Natural killer cell (primary cell): ENCODE results near the gene PPP4R3B. TPM values are rescaled to one million over a fixed set of nuclear protein-coding genes. Genes with fewer than 3 reads are reported as not detected.
"Not testable (repeated sequence)": the region's sequence is repeated elsewhere in the genome, so short reads cannot be mapped to it uniquely, and the experiment has no call there.

ENCODE experiments used
- ATAC-seq, 3 donors: fragments of 150-1000 bp in 2 of 3; fragments of 200-7000 bp in 1 of 3; cut with Tn5 transposase; 1 replicate in 1 of 3; 2 replicates in 2 of 3; pipeline ENCODE4 v1.10.0; 2021; ENCODE audit warnings: mild to moderate bottlenecking in 2 of 3, moderate library complexity in 2 of 3
- DNase-seq, 2 donors: peaks; one replicate each; pipeline versions ENCODE4 v3.0.0 to v3.0.0-alpha.2; 2013 to 2021; ENCODE audit warnings: mixed read lengths in 1 of 2
- H3K27ac ChIP-seq: one replicate; pipeline ENCODE4 v1.5.1; 2013; ENCODE audit warnings: mild to moderate bottlenecking, low read length
- H3K27me3 ChIP-seq: one replicate; pipeline ENCODE4 v1.6.1; 2013; ENCODE audit warnings: low read length; ENCODE audit not compliant: control insufficient read depth, insufficient read depth
- H3K36me3 ChIP-seq: one replicate; pipeline ENCODE4 v1.6.1; 2013; ENCODE audit warnings: low read length; ENCODE audit not compliant: control insufficient read depth, insufficient read depth
- H3K4me1 ChIP-seq: one replicate; pipeline ENCODE4 v1.6.1; 2013; ENCODE audit warnings: low read length; ENCODE audit not compliant: control insufficient read depth, insufficient read depth
- H3K4me3 ChIP-seq: one replicate; pipeline ENCODE4 v1.5.1; 2013; ENCODE audit warnings: low read length
- H3K9me3 ChIP-seq: one replicate; pipeline ENCODE4 v1.6.1; 2013; ENCODE audit warnings: low read length; ENCODE audit not compliant: control insufficient read depth, insufficient read depth
- H3K27ac Mint-ChIP-seq, 2 donors: one replicate each; pipeline ENCODE4 v1.8.0; 2022; ENCODE audit warnings: mild to moderate bottlenecking in 2 of 2, mixed read lengths in 2 of 2, moderate library complexity in 1 of 2
- H3K27me3 Mint-ChIP-seq, 2 donors: one replicate each; pipeline ENCODE4 v1.8.0; 2022; ENCODE audit warnings: low read depth in 2 of 2, mixed read lengths in 2 of 2
- H3K36me3 Mint-ChIP-seq: one replicate; pipeline ENCODE4 v1.8.0; 2022; ENCODE audit warnings: mixed read lengths
- H3K4me1 Mint-ChIP-seq, 2 donors: one replicate each; pipeline ENCODE4 v1.8.0; 2022; ENCODE audit warnings: mixed read lengths in 2 of 2
- H3K4me3 Mint-ChIP-seq: one replicate; pipeline ENCODE4 v1.8.0; 2022; ENCODE audit warnings: mild to moderate bottlenecking, moderate library complexity, mixed read lengths
- H3K9me3 Mint-ChIP-seq, 2 donors: one replicate each; pipeline ENCODE4 v1.8.0; 2022; ENCODE audit warnings: mixed read lengths in 2 of 2
- WGBS: methylation state at CpG from one replicate; pipeline ENCODE4 v1.1.7; 2013; ENCODE audit warnings: missing lambda C conversion rate; ENCODE audit not compliant: insufficient coverage; 5-methylcytosine and 5-hydroxymethylcytosine counted together
- intact Hi-C: fragments of 100-400 bp; cut with micrococcal nuclease; formaldehyde crosslinking; loops from one replicate; pipeline ENCODE4 v1.14.2; 2022
- total RNA-seq, 4 donors: library from RNA; stranded (reverse); fragments of 120-200 nt in 1 of 4; gene quantifications; one replicate each; pipeline versions ENCODE4 v1.2.3 to v1.2.4, GENCODE V29; 2013 to 2022
- TF ChIP-seq, protein P1 (sequence below): fragments of 200-600 bp; IDR thresholded peaks from one replicate; pipeline ENCODE4 v1.8.0; 2022; ENCODE audit warnings: antibody characterized with exemption

Gene PPP4R3B
- total RNA-seq, 3 donors from 2014 or later (not counting 1 experiment from before 2014, with no cell fraction given): 65.1 to 97.9 (median 84.9) TPM

DNA sequence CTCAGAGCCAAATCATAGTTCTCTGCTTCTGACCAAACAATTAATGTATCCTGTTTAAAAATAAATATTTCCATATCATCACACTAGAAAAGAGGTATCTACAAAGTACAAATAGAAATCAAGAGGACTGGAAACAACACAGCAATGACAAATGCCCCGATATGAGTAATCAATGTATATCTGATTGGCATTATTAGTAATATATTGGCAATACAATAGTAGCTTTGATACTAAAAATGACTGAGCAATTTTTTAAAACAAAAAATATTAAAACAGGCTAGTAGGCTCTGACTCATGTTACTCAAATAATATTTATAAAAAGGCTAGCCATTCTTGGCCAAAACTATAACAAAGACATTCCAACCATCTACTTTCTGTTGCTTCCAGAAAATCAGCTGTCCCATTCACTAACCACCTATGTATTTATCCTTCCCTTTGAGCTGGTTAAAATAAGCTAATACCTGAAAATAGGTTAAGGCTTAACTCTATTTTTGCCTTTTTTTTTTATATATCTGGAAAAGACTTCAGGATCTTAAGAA, 13.3 kb downstream of the PPP4R3B start:
- H3K9me3 ChIP-seq: no peaks in the 10 kb centered on the region
- Mint-ChIP-seq H3K36me3 (no peaks in the 10 kb centered on the region), H3K27ac (peak overlapping the region; percentile 72 to 81), H3K4me3 (no peak overlapping the region), H3K4me1 (peaks cover 48 to 55% of the 10 kb centered on the region in 2 donors), H3K9me3 (no peaks in the 10 kb centered on the region), H3K27me3 (no peaks in the 10 kb centered on the region)
- peaks cover 24% of the 10 kb centered on the region for H3K36me3 ChIP-seq
- no peaks in the 10 kb centered on the region for H3K4me1 ChIP-seq
- H3K27ac ChIP-seq: no peak overlapping the region
- ATAC-seq (no peak), DNase-seq (no peak)
- TF ChIP-seq, protein P1, sequence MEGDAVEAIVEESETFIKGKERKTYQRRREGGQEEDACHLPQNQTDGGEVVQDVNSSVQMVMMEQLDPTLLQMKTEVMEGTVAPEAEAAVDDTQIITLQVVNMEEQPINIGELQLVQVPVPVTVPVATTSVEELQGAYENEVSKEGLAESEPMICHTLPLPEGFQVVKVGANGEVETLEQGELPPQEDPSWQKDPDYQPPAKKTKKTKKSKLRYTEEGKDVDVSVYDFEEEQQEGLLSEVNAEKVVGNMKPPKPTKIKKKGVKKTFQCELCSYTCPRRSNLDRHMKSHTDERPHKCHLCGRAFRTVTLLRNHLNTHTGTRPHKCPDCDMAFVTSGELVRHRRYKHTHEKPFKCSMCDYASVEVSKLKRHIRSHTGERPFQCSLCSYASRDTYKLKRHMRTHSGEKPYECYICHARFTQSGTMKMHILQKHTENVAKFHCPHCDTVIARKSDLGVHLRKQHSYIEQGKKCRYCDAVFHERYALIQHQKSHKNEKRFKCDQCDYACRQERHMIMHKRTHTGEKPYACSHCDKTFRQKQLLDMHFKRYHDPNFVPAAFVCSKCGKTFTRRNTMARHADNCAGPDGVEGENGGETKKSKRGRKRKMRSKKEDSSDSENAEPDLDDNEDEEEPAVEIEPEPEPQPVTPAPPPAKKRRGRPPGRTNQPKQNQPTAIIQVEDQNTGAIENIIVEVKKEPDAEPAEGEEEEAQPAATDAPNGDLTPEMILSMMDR: no peak
- intact Hi-C loops: no loop called here
- no peaks in the 10 kb centered on the region for H3K27me3 ChIP-seq
- H3K4me3 ChIP-seq: no peak overlapping the region
- no CpG with 5 or more reads among the region's 1 CpG for WGBS

DNA sequence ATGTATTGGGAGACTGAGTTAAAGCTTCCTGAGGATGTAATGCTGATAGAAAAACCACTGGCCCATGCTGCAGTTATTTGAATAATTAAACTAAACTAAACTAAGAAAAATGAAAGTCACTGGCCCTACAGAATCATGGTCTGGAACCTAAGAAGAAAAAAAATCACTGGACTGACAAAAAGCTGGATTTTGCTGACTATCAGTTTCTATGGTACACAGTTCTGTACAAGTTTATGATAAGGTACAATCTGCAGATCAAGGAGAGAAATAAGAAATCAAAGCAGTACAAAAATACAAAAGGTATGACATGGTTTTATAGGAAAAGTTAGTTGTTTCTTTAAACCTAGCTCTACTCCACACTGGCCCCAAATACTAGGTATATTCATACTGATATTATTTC, 15.6 kb downstream of the PPP4R3B start:
- Histone ChIP-seq H3K4me3 (no peak overlapping the region), H3K9me3 (no peaks in the 10 kb centered on the region), H3K27me3 (no peaks in the 10 kb centered on the region), H3K4me1 (no peaks in the 10 kb centered on the region), H3K27ac (no peak overlapping the region), H3K36me3 (peaks cover 30% of the 10 kb centered on the region)
- no peaks in the 10 kb centered on the region for H3K9me3 Mint-ChIP-seq
- peak overlapping the region; percentile 35 to 58 for H3K27ac Mint-ChIP-seq
- DNase-seq (no peak), ATAC-seq (no peak)
- H3K4me1 Mint-ChIP-seq: peaks cover 34 to 40% of the 10 kb centered on the region in 2 donors
- intact Hi-C loops: no loop called here
- H3K36me3 Mint-ChIP-seq: peaks cover 5% of the 10 kb centered on the region
- H3K27me3 Mint-ChIP-seq: no peaks in the 10 kb centered on the region
- TF ChIP-seq, protein P1: no peak
- H3K4me3 Mint-ChIP-seq: no peak overlapping the region

DNA sequence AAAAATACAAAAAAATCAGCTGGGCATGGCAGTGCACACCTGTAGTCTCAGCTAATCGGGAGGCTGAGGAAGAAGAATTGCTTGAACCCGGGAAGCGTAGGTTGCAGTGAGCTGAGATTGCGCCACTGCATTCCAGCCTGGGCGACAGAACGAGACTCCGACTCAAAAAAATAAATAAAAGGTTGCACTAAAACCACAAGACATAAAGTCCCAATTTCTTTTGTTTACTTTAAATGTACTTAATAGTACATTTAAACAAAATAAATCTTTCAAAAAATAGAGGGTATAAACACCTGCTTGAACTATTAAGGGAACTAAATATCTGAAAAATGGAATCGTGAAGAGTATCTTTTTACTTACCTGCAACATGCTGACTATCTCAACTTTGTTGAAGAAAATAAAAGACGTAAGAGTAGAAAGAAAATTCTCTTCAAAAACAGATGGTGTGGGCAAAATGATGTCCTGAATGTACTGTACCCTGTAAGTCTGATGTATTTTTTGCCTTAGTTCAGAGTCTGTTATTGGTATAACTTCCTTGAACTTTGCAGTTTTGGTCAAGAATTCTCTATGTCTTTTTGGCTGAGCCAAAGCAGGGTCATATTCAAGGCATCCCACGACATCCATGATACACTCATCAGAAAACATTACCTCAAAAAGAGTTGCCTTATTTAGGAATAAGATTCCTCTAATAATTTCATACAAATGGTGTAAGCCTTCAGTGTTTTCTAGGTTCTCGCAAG, 19.2 kb downstream of the PPP4R3B start:
- TF ChIP-seq, protein P1: no peak
- Histone ChIP-seq H3K4me1 (peaks cover 4% of the 10 kb centered on the region), H3K36me3 (peaks cover 40% of the 10 kb centered on the region), H3K27ac (no peak overlapping the region), H3K4me3 (no peak overlapping the region), H3K9me3 (no peaks in the 10 kb centered on the region), H3K27me3 (no peaks in the 10 kb centered on the region)
- Mint-ChIP-seq H3K4me3 (no peak overlapping the region), H3K27ac (peak overlapping the region in 1 of 2 donors; percentile 25), H3K9me3 (no peaks in the 10 kb centered on the region), H3K27me3 (no peaks in the 10 kb centered on the region), H3K4me1 (peaks cover 33 to 36% of the 10 kb centered on the region in 2 donors), H3K36me3 (peaks cover 5% of the 10 kb centered on the region)
- intact Hi-C loops: no loop called here
- ATAC-seq (no peak), DNase-seq (no peak)
- WGBS: 98% methylated on average over 6 of the region's 11 CpGs

DNA sequence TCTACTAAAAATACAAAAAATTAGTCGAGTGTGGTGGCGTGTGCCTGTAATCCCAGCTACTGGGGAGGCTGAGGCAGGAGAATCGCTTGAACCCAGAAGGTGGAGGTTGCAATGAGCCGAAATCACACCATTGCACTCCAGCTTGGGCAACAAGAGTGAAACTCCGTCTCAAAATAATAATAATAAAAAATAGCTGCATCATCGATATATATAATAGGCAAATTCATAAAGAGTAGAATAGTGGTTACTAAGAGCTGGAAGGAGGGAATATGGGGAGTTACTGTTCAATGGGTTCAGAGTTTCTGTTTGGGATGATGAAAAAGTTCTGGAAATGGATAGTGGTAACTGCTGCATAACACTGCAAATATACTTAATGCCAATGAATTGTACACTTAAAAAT, 20.6 kb downstream of the PPP4R3B start:
- intact Hi-C loops, H3K27me3 ChIP-seq, H3K4me1 ChIP-seq, H3K4me3 Mint-ChIP-seq, H3K36me3 Mint-ChIP-seq, DNase-seq, H3K4me3 ChIP-seq, ATAC-seq, H3K9me3 Mint-ChIP-seq, H3K27me3 Mint-ChIP-seq, H3K9me3 ChIP-seq, H3K27ac ChIP-seq: not testable (repeated sequence)
- H3K27ac Mint-ChIP-seq: peak overlapping the region in 1 of 2 donors; percentile 23
- WGBS: 97% methylated on average over 5 of the region's 6 CpGs
- peaks cover 26% of the 10 kb centered on the region for H3K36me3 ChIP-seq
- peaks cover 29 to 33% of the 10 kb centered on the region in 2 donors for H3K4me1 Mint-ChIP-seq
